ENCODE data around the gene TRIO.

GRCh38 chr5:14426521-14426920, 283.4 kb downstream of the TRIO start:
- TF ChIP-seq EZH2 (IDR thresholded peaks at IDR 0.05) (no peak), POLR2AphosphoS5 (IDR thresholded peaks at IDR 0.05; ENCODE audit: borderline replicate concordance, low read depth, low read length) (no peak)
